ENCODE data around the gene KIF26A.

- TF ChIP-seq SP4 (CRISPR knock-in tag; IDR thresholded peaks at IDR 0.05) (no peak), MTA3 (CRISPR knock-in tag; IDR thresholded peaks at IDR 0.05) (no peak), DDIT3 (CRISPR knock-in tag; IDR thresholded peaks at IDR 0.05) (no peak), KLF16 (CRISPR knock-in tag; IDR thresholded peaks at IDR 0.05) (no peak), REST (IDR thresholded peaks at IDR 0.05; ENCODE audit: borderline replicate concordance in 1 of 2, low read depth in 1 of 2, low read length in 2 of 2) (no peak)
These were observed 30.8 kb downstream of the KIF26A start for GRCh38 chr14:104169005-104169698.

Measured in HepG2 (cell line).